ENCODE measurements around the gene CBLL1.

DNA sequence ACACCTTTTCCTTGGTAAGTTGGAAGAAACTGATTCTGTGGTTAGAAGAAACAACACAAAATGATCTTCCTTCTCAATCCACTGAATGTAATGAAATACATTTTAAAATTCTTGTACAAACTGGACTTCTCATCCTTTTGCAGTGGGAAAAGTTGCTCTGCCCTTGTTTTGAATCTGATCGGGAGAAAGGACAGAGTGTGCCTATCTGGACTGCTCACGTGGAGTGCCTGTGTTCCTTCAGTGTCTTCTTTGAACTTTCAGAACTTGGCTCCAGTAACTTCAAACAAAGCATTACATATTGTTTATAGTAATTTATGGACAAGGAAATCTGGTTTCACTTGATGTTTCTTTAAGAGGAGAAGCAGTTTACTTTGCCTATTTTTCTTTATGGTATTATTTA lies 42.0 kb downstream of the CBLL1 start:
- TF ChIP-seq POLR2A (IDR thresholded peaks at IDR 0.05) = no peak
- TF ChIP-seq CTCF (IDR thresholded peaks at IDR 0.05) = no peak

Measured in Peyer's patch (tissue), 4 donors.